Measurements from ENCODE around the gene NEK10. TPM values are rescaled to one million over a fixed set of nuclear protein-coding genes. Genes with fewer than 3 reads are reported as not detected.

The NEK10 gene
- total and polyA plus RNA-seq, 4 donors = 3.5 to 60.3 (median 12.8) TPM

DNA sequence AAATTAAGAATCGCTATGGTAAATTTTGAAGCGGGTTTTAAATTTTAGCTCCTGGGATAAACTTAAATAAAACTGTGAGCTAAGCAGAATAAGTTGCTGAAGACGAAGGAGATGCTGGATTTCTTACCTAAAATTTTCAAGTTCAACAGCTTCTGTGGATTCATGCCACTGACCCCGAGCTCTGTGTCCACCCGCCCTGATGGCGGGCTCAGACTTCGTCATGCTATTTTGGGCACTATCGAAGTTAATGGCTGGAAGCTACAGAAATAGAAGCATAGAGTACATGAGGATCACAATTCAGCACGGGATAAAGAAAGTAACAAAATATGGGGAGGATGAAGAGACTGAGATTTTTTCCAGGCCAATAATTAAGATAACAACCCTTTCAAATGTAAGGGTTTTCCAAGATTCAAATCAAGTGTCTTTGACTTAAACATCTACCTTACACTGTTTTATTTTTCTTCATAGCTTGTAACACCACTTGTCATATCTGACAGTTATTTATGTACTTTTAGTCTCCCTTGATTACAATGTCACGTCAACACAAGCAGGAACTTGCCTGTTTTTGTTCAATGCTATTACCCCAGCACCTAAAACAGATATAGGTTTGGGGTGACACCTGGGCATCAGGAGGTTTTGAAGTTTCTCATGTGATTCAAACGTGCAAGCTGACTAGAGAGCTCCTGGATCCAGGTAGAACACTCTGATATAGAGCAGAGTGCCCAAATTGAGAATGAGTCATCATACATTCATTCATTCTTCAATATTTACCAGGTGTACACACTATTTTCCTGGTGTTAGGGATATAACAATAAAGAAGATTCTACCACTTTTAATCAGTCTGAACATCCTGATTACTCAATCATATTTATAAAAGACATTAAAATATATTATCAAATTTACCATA is 23.0 kb downstream of the NEK10 start:
- Histone ChIP-seq H3K36me3 (ENCODE audit: control insufficient read depth in 4 of 4, insufficient read depth in 4 of 4, low read length in 4 of 4) (no peaks in the 10 kb centered on the region), H3K27me3 (ENCODE audit: control insufficient read depth in 3 of 3, insufficient read depth in 3 of 3, low read length in 2 of 3) (no peaks in the 10 kb centered on the region), H3K9me3 (ENCODE audit: control insufficient read depth in 4 of 4, insufficient read depth in 3 of 4, low read length in 3 of 4) (no peaks in the 10 kb centered on the region), H3K27ac (ENCODE audit: low read depth in 1 of 2, low read length in 1 of 2) (peak overlapping the region in 1 of 2 donors; percentile 75), H3K4me1 (ENCODE audit: control insufficient read depth in 5 of 5, insufficient read depth in 5 of 5, low read length in 5 of 5) (peaks cover 0 to 14% (median 0%) of the 10 kb centered on the region in 5 donors), H3K9ac (ENCODE audit: insufficient read depth in 1 of 2, low read length in 2 of 2) (no peak overlapping the region), H3K4me3 (no peak overlapping the region)
- DNase-seq (no peak), ATAC-seq (ENCODE audit: insufficient read depth, low FRiP score) (no peak)
- WGBS, 2 donors = 83 to 88% methylated on average over 11 of the region's 11 CpGs
- TF ChIP-seq, protein P1, sequence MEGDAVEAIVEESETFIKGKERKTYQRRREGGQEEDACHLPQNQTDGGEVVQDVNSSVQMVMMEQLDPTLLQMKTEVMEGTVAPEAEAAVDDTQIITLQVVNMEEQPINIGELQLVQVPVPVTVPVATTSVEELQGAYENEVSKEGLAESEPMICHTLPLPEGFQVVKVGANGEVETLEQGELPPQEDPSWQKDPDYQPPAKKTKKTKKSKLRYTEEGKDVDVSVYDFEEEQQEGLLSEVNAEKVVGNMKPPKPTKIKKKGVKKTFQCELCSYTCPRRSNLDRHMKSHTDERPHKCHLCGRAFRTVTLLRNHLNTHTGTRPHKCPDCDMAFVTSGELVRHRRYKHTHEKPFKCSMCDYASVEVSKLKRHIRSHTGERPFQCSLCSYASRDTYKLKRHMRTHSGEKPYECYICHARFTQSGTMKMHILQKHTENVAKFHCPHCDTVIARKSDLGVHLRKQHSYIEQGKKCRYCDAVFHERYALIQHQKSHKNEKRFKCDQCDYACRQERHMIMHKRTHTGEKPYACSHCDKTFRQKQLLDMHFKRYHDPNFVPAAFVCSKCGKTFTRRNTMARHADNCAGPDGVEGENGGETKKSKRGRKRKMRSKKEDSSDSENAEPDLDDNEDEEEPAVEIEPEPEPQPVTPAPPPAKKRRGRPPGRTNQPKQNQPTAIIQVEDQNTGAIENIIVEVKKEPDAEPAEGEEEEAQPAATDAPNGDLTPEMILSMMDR (IDR thresholded peaks at IDR 0.05; ENCODE audit: control extremely low read depth, extremely low read depth) = no peak

DNA sequence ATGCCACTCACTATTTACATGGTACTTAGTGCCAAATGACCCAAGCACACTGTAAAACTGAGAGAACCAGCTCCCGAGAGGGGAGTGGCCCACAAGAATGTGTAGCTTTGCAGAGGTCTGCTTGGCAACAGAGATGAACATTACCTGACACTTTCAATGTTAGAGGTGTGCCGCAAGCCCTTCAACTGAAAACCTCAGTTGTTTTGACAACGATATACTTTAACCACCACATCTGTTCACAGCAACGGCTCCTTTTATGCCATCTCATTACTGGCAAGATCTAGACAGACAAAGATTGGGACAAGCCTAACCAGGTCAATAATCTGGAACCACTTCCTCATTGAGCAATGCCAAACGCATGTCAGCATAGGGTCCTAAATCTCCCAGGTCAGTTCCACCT is 23.7 kb downstream of the NEK10 start:
- Histone ChIP-seq H3K4me1 (ENCODE audit: control insufficient read depth in 5 of 5, insufficient read depth in 5 of 5, low read length in 5 of 5) (peaks cover 0 to 14% (median 0%) of the 10 kb centered on the region in 5 donors), H3K27ac (ENCODE audit: low read depth in 1 of 2, low read length in 1 of 2) (peak overlapping the region in 1 of 2 donors; percentile 22), H3K9ac (ENCODE audit: insufficient read depth in 1 of 2, low read length in 2 of 2) (no peak overlapping the region), H3K9me3 (ENCODE audit: control insufficient read depth in 4 of 4, insufficient read depth in 3 of 4, low read length in 3 of 4) (no peaks in the 10 kb centered on the region), H3K4me3 (no peak overlapping the region), H3K27me3 (ENCODE audit: control insufficient read depth in 3 of 3, insufficient read depth in 3 of 3, low read length in 2 of 3) (no peaks in the 10 kb centered on the region), H3K36me3 (ENCODE audit: control insufficient read depth in 4 of 4, insufficient read depth in 4 of 4, low read length in 4 of 4) (no peaks in the 10 kb centered on the region)
- TF ChIP-seq, protein P1 (IDR thresholded peaks at IDR 0.05; ENCODE audit: control extremely low read depth, extremely low read depth) = no peak
- 32 to 39% methylated on average over 5 of the region's 5 CpGs for WGBS, 2 donors
- no peak for ATAC-seq (ENCODE audit: insufficient read depth, low FRiP score)
- DNase-seq = peak in 1 of 3 donors; percentile 13

DNA sequence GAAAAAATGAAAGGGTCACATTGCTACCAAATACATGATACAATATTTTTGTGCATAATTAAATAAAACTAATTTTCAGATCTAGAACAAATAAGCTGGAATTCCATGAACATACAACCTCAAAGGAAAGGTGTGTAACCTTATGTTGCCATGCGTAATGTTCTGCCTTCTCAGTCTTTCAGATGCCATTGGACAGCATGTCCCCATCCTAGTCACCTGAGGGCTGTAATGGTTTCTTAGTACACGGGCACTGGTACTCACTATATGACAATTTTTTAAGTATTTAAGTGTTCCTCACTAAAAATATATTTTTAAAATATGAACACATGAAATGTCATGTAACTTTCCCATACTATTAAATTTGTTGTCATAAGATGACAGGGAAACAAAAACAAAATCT is 24.1 kb downstream of the NEK10 start:
- no peaks in the 10 kb centered on the region for H3K36me3 ChIP-seq (ENCODE audit: control insufficient read depth in 4 of 4, insufficient read depth in 4 of 4, low read length in 4 of 4)
- peaks cover 0 to 13% (median 0%) of the 10 kb centered on the region in 5 donors for H3K4me1 ChIP-seq (ENCODE audit: control insufficient read depth in 5 of 5, insufficient read depth in 5 of 5, low read length in 5 of 5)
- peak overlapping the region in 1 of 2 donors; percentile 22 for H3K27ac ChIP-seq (ENCODE audit: low read depth in 1 of 2, low read length in 1 of 2)
- TF ChIP-seq, protein P1 (IDR thresholded peaks at IDR 0.05; ENCODE audit: control extremely low read depth, extremely low read depth) = no peak
- no peak overlapping the region for H3K4me3 ChIP-seq
- H3K27me3 ChIP-seq (ENCODE audit: control insufficient read depth in 3 of 3, insufficient read depth in 3 of 3, low read length in 2 of 3) = no peaks in the 10 kb centered on the region
- no peaks in the 10 kb centered on the region for H3K9me3 ChIP-seq (ENCODE audit: control insufficient read depth in 4 of 4, insufficient read depth in 3 of 4, low read length in 3 of 4)
- no peak for DNase-seq
- 90 to 91% methylated on average over 2 of the region's 2 CpGs for WGBS, 2 donors
- no peak for ATAC-seq (ENCODE audit: insufficient read depth, low FRiP score)
- H3K9ac ChIP-seq (ENCODE audit: insufficient read depth in 1 of 2, low read length in 2 of 2) = no peak overlapping the region

Measured in lung (tissue), 12 donors.